ENCODE data around the gene BEGAIN.
A peak's percentile ranks its signal among the peaks of the same experiment; 100 is the strongest.
"Not testable (repeated sequence)": the region's sequence is repeated elsewhere in the genome, so short reads cannot be mapped to it uniquely, and the experiment has no call there.

The BEGAIN gene

DNA sequence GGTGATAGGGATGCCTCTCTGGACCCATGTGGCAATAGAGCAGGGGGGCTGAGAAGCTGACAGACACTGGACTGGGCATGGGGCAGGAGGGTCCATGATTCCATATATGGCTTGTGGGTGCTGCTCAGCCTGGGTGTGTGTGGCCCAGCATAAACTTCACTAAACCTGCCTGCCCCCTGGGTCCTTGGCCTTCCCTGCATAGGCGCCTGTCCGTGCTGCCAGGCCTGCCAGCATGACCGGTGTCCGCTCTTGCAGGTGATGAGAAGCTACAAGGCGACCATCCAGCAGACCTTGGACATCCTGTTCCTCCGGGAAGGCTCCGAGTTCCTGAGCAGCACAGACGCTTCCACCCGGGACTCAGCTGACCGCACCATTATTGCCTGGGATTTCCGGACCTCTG, 61.6 kb downstream of the BEGAIN start:
- DNase-seq (ENCODE audit: low read depth), result no peak

DNA sequence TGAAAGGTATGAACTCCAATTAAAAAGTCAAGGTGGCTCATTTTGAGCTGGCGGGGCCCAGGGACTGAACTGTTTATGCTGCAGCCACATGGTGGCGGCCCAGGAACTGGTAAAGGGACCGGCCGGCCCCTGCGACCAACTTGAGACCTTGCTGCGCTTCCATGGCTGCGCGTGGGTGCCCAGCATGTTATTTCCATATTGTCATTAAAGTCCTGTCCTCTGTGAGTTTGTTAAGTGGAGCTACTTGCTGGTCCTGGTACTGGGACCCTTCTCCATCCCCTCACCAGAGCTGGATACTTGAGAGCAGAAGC, 62.3 kb downstream of the BEGAIN start:
- in situ Hi-C loops (cut with HindIII; ENCODE audit: low sequenced_read_pairs), result no loop called here
- DNase-seq (ENCODE audit: low read depth), result no peak
- TF ChIP-seq, protein P1, sequence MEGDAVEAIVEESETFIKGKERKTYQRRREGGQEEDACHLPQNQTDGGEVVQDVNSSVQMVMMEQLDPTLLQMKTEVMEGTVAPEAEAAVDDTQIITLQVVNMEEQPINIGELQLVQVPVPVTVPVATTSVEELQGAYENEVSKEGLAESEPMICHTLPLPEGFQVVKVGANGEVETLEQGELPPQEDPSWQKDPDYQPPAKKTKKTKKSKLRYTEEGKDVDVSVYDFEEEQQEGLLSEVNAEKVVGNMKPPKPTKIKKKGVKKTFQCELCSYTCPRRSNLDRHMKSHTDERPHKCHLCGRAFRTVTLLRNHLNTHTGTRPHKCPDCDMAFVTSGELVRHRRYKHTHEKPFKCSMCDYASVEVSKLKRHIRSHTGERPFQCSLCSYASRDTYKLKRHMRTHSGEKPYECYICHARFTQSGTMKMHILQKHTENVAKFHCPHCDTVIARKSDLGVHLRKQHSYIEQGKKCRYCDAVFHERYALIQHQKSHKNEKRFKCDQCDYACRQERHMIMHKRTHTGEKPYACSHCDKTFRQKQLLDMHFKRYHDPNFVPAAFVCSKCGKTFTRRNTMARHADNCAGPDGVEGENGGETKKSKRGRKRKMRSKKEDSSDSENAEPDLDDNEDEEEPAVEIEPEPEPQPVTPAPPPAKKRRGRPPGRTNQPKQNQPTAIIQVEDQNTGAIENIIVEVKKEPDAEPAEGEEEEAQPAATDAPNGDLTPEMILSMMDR (IDR thresholded peaks at IDR 0.05; ENCODE audit: low read depth, low read length, missing control alignments), result peak; percentile 59
- H3K4me3 ChIP-seq (ENCODE audit: low read depth, low read length), result no peak overlapping the region

More for the DNA sequence above, 61.6 kb downstream of the BEGAIN start:
- TF ChIP-seq, protein P1 (IDR thresholded peaks at IDR 0.05; ENCODE audit: low read depth, low read length, missing control alignments), result no peak
- H3K4me3 ChIP-seq (ENCODE audit: low read depth, low read length), result no peak overlapping the region
- in situ Hi-C loops (cut with HindIII; ENCODE audit: low sequenced_read_pairs), result no loop called here

DNA sequence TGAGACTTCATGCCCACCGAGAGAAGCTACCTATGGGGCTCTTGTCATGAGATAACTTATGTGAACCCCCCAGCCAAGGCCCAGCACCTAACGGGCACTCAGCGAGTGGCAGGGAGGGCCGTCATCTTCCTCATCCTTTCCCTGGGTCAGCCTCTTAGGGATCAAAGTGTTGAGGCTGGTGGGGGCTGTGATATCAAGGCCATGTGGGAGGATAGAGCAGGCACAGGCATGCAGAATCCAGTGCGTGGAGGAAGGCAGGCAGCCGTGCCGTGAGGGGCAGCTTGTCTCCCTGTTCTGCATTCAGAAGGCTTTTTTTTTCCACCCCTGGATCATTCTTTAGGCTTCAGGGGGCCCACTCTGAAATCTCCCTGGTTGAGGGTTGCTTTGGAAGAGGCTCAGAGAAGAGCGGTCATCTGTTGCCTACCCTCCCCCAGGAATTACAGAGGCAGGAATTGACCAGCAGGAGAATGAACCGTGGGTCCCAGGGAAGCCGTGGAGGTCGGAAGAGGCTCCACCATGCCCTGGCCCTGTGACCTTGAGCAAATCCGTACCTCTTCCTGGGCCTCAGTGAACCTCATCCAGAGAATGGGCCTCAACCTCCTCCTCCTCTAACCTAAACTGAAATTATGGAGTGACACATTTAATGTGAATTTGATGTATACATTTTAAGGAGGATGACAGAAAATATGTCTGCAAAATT, 62.8 kb downstream of the BEGAIN start:
- no peak overlapping the region for H3K4me3 ChIP-seq (ENCODE audit: low read depth, low read length)
- no peak for DNase-seq (ENCODE audit: low read depth)
- TF ChIP-seq, protein P1 (IDR thresholded peaks at IDR 0.05; ENCODE audit: low read depth, low read length, missing control alignments), result no peak
- in situ Hi-C loops (cut with HindIII; ENCODE audit: low sequenced_read_pairs), result no loop called here

DNA sequence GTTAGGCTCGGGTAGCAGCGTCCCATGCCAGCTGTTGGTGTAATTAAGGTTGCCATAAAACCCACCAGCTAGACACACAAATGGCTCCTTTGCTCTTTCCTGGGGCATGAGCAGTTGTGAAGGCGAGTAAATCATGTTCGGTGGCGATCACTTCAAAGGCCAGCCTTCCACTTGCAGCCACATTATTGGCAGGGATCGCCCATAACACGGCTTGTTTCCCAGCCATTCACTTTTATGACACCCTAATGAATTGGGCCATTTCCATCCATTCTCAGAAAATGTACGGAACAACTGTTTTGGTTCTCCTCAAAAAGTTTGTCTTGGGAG, 63.4 kb downstream of the BEGAIN start:
- in situ Hi-C loops (cut with HindIII; ENCODE audit: low sequenced_read_pairs), result no loop called here
- TF ChIP-seq, protein P1 (IDR thresholded peaks at IDR 0.05; ENCODE audit: low read depth, low read length, missing control alignments), result no peak

DNA sequence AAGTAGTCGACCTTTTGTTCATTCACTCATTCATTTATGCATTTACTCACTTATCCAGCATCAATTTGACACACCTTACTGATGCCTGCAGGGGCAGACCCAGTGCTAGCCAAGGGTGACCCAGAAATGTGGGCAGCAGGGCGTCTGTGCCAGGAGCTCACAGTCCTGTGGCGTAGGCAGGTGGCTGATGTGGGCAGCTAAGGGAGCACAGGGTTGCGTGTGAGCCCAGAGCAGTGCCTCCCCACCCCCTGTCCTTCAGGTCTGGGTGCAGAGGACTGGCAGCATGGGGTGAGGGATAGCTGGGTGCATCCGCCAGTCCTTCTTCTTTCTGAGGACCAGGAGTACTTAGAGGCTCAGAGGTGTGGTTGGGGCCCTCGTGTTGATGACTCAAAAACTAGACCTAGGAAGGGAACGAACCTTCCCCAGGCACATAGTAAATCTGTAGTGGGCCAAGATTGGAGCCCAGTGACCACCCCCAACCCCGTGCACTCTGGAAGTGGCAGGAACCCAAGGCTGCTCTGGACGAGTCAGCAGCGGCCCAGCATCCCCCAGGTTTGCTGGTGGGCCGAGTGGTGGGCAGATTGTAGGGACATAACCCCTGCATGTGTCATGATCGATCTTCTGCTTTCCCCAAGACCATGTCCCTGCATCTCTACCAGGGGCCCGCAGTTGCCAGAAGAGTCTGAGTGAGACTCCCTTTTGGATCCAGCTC, 63.9 kb downstream of the BEGAIN start:
- DNase-seq (ENCODE audit: low read depth), result no peak
- TF ChIP-seq, protein P1 (IDR thresholded peaks at IDR 0.05; ENCODE audit: low read depth, low read length, missing control alignments), result no peak
- H3K4me3 ChIP-seq (ENCODE audit: low read depth, low read length), result no peak overlapping the region
- in situ Hi-C loops (cut with HindIII; ENCODE audit: low sequenced_read_pairs), result no loop called here

More for the DNA sequence above, 63.4 kb downstream of the BEGAIN start:
- H3K4me3 ChIP-seq (ENCODE audit: low read depth, low read length), result no peak overlapping the region
- DNase-seq (ENCODE audit: low read depth), result no peak

DNA sequence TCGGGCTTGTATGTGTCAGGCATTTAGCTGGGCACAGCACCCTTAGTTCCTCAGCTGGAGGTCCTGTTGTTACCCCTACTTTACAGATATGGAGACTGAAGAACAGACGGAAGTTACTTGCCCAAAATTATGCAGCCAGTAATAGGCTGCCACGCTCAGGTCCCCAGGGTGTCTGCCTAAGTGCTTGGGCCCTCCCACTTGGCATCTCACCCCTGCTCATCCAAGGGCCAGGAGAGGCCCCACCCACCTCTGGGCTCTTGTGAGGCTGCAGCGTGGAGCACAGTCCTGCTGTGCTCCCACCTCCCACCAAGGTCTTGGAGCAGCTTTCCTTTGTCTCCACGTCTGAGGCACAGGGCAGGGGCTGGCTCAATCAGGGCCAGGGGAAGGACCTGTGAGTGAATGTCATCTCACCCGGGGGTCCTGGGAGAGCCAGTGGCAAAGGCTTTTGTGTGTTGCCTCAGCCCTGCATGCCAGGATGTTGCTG, 64.6 kb downstream of the BEGAIN start:
- in situ Hi-C loops (cut with HindIII; ENCODE audit: low sequenced_read_pairs), result no loop called here
- DNase-seq (ENCODE audit: low read depth), result no peak
- TF ChIP-seq, protein P1 (IDR thresholded peaks at IDR 0.05; ENCODE audit: low read depth, low read length, missing control alignments), result no peak
- no peak overlapping the region for H3K4me3 ChIP-seq (ENCODE audit: low read depth, low read length)

DNA sequence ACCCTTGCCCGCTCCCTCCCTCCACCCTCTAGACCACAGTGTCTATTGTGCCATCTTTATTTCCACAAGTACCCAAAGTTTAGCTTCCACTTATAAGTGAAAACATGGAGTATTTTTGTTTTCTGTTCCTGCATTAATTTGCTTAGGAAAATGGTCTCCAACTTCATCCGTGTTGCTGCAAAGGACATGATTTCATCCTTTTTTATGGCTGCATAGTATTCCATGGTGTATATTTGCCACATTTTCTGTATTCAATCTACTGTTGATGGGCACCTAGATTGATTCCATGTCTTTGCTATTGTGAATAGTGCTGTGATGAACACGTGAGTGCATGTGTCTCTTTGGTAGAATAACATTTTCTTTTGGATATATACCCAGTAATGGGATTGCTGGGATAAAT, 81.2 kb downstream of the BEGAIN start:
- DNase-seq (ENCODE audit: low read depth); in situ Hi-C loops (cut with HindIII; ENCODE audit: low sequenced_read_pairs); H3K4me3 ChIP-seq (ENCODE audit: low read depth, low read length): not testable (repeated sequence)

Measured in astrocyte of the cerebellum (primary cell).